ENCODE measurements around the gene TTC28. TPM values are rescaled to one million over a fixed set of nuclear protein-coding genes. Genes with fewer than 3 reads are reported as not detected.

Gene TTC28
- total RNA-seq, 1 donor from 2014 or later: 23.2 TPM

DNA sequence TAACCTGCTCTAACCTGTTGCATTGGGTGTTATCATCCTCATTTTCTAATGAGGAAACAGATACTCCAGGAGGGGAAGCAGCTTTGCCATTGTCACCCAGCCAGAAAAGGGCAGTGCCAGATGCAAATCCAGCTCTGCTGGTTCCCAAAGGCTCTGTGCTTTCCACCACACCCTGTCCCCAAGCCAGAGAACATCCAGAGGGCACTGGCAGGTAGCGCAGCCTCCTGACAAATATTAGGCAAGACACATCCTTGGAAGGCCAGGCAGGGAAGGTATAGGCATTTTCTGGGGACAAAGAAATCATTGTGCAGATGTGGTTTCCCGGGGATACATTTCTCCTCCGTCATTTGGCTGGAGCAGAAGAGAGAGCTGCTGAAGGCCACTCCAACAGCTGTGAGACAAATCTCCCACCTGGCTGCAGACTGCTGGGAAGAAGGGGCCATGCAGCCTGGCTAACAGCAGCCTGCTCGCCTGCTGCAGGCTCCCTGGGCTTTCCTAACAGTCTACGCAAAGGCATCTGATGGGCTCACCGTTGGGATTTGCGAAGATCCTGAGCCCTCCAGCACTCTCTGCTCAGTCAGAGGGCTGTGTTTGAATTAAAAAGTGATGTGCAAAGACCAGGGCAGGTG is 666.7 kb downstream of the TTC28 start:
- H3K36me3 ChIP-seq (ENCODE audit: insufficient read depth, low read length): no peaks in the 10 kb centered on the region
- peaks cover 8% of the 10 kb centered on the region for H3K4me1 ChIP-seq (ENCODE audit: insufficient read depth, low read length)
- no peak for DNase-seq (ENCODE audit: low read depth)
- H3K4me1 Mint-ChIP-seq (ENCODE audit: low read depth, unreplicated experiment): peaks cover 16% of the 10 kb centered on the region
- H3K4me3 ChIP-seq (ENCODE audit: insufficient read depth, low read depth, low read length): no peak overlapping the region
- no peak overlapping the region for H3K27ac Mint-ChIP-seq (ENCODE audit: unreplicated experiment)
- no peak for FAIRE-seq
- no peak overlapping the region for H3K27ac ChIP-seq (ENCODE audit: low read depth, low read length)
- H3K79me2 ChIP-seq (ENCODE audit: insufficient read depth, low read length): no peaks in the 10 kb centered on the region
- no peaks in the 10 kb centered on the region for H3K27me3 ChIP-seq (ENCODE audit: insufficient read depth, low read length)
- TF ChIP-seq, protein P1, sequence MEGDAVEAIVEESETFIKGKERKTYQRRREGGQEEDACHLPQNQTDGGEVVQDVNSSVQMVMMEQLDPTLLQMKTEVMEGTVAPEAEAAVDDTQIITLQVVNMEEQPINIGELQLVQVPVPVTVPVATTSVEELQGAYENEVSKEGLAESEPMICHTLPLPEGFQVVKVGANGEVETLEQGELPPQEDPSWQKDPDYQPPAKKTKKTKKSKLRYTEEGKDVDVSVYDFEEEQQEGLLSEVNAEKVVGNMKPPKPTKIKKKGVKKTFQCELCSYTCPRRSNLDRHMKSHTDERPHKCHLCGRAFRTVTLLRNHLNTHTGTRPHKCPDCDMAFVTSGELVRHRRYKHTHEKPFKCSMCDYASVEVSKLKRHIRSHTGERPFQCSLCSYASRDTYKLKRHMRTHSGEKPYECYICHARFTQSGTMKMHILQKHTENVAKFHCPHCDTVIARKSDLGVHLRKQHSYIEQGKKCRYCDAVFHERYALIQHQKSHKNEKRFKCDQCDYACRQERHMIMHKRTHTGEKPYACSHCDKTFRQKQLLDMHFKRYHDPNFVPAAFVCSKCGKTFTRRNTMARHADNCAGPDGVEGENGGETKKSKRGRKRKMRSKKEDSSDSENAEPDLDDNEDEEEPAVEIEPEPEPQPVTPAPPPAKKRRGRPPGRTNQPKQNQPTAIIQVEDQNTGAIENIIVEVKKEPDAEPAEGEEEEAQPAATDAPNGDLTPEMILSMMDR (IDR thresholded peaks at IDR 0.05; ENCODE audit: insufficient read depth, low read depth, low read length): no peak
- no peak for TF ChIP-seq EZH2 (IDR thresholded peaks at IDR 0.05; ENCODE audit: insufficient read depth, low read length)
- H3K4me3 Mint-ChIP-seq (ENCODE audit: unreplicated experiment): no peak overlapping the region
- no peaks in the 10 kb centered on the region for H4K20me1 ChIP-seq (ENCODE audit: insufficient read depth, low read length)
- H3K9ac ChIP-seq (ENCODE audit: low read length): no peak overlapping the region
- peaks cover 4% of the 10 kb centered on the region for H3K36me3 Mint-ChIP-seq (ENCODE audit: low read depth, unreplicated experiment)
- H2AFZ ChIP-seq (ENCODE audit: low read depth, low read length): no peak overlapping the region
- no peak overlapping the region for H3K4me2 ChIP-seq (ENCODE audit: low read length)
- H3K9me3 Mint-ChIP-seq (ENCODE audit: unreplicated experiment): no peaks in the 10 kb centered on the region
- H3K27me3 Mint-ChIP-seq (ENCODE audit: low read depth, unreplicated experiment): peaks cover 7% of the 10 kb centered on the region
- no peaks in the 10 kb centered on the region for H3K9me3 ChIP-seq (ENCODE audit: insufficient read depth, low read depth, low read length)

DNA sequence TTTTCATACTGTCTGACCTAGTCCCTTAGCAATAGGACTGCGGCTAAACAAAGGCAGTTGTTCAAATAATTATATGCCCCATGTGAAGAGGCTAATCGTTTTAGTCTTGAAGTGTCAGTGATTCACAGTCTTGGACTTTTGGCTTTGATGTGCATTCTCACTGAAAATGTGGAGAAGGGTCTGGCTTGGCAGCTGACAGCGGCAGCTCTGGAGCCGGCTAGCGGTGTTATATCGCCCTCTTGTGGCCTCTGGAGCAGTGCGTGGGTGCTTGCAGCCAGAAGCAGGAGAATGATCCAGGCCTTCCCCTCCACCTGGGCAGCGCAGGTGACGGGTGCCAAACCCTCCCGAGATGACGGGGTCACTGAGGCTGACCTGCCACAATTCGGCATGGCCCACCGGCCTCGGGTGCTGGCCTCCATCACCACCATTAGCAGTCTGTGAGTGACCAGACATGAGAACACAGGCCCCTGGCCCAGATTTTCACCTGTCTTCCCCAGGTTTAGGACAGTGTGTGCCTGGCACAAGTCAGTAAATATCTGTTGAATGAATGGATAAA is 670.3 kb downstream of the TTC28 start:
- no peaks in the 10 kb centered on the region for H3K79me2 ChIP-seq (ENCODE audit: insufficient read depth, low read length)
- H3K4me1 Mint-ChIP-seq (ENCODE audit: low read depth, unreplicated experiment): peaks cover 20% of the 10 kb centered on the region
- peak overlapping the region; percentile 78 for H3K27ac Mint-ChIP-seq (ENCODE audit: unreplicated experiment)
- peaks cover 4% of the 10 kb centered on the region for H3K27me3 Mint-ChIP-seq (ENCODE audit: low read depth, unreplicated experiment)
- H3K9me3 Mint-ChIP-seq (ENCODE audit: unreplicated experiment): peaks cover 2% of the 10 kb centered on the region
- peak overlapping the region; percentile 47 for H3K9ac ChIP-seq (ENCODE audit: low read length)
- no peaks in the 10 kb centered on the region for H3K27me3 ChIP-seq (ENCODE audit: insufficient read depth, low read length)
- no peak overlapping the region for H2AFZ ChIP-seq (ENCODE audit: low read depth, low read length)
- H3K9me3 ChIP-seq (ENCODE audit: insufficient read depth, low read depth, low read length): no peaks in the 10 kb centered on the region
- no peaks in the 10 kb centered on the region for H4K20me1 ChIP-seq (ENCODE audit: insufficient read depth, low read length)
- H3K4me1 ChIP-seq (ENCODE audit: insufficient read depth, low read length): peaks cover 21% of the 10 kb centered on the region
- H3K4me3 ChIP-seq (ENCODE audit: insufficient read depth, low read depth, low read length): no peak overlapping the region
- TF ChIP-seq, protein P1 (IDR thresholded peaks at IDR 0.05; ENCODE audit: insufficient read depth, low read depth, low read length): peak; percentile 97
- TF ChIP-seq EZH2 (IDR thresholded peaks at IDR 0.05; ENCODE audit: insufficient read depth, low read length): no peak
- H3K36me3 ChIP-seq (ENCODE audit: insufficient read depth, low read length): no peaks in the 10 kb centered on the region
- H3K27ac ChIP-seq (ENCODE audit: low read depth, low read length): peak overlapping the region; percentile 59
- DNase-seq (ENCODE audit: low read depth) (peak; percentile 92), FAIRE-seq (peak; percentile 66)
- peaks cover 3% of the 10 kb centered on the region for H3K36me3 Mint-ChIP-seq (ENCODE audit: low read depth, unreplicated experiment)
- no peak overlapping the region for H3K4me3 Mint-ChIP-seq (ENCODE audit: unreplicated experiment)
- H3K4me2 ChIP-seq (ENCODE audit: low read length): peak overlapping the region; percentile 47

DNA sequence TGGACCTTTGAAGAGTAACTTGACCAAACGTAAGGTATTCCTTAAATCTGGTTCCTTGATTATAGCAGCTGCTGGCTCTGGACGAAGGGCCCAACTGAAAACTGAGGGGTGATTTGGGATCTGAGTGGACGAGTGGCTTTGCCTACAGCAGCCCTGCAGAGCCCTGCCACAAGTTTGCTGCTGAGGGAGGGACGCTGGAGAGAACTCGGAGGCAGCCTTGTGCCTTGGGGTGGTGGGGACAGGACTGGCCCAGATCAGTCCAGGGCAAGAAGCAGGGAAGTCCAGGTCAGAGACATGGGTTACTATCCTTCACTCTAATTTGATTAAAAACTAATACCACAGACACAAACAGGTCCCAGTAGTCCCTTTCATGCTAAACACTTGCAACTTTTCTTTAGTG is 671.0 kb downstream of the TTC28 start:
- FAIRE-seq (no peak), DNase-seq (ENCODE audit: low read depth) (no peak)
- Mint-ChIP-seq H3K27me3 (ENCODE audit: low read depth, unreplicated experiment) (peaks cover 10% of the 10 kb centered on the region), H3K4me1 (ENCODE audit: low read depth, unreplicated experiment) (peaks cover 20% of the 10 kb centered on the region), H3K4me3 (ENCODE audit: unreplicated experiment) (no peak overlapping the region), H3K9me3 (ENCODE audit: unreplicated experiment) (peaks cover 2% of the 10 kb centered on the region), H3K36me3 (ENCODE audit: low read depth, unreplicated experiment) (peaks cover 3% of the 10 kb centered on the region), H3K27ac (ENCODE audit: unreplicated experiment) (peak overlapping the region; percentile 78)
- Histone ChIP-seq H3K4me1 (ENCODE audit: insufficient read depth, low read length) (peaks cover 21% of the 10 kb centered on the region), H4K20me1 (ENCODE audit: insufficient read depth, low read length) (no peaks in the 10 kb centered on the region), H3K36me3 (ENCODE audit: insufficient read depth, low read length) (no peaks in the 10 kb centered on the region), H3K9ac (ENCODE audit: low read length) (peak overlapping the region; percentile 47), H3K4me3 (ENCODE audit: insufficient read depth, low read depth, low read length) (no peak overlapping the region), H2AFZ (ENCODE audit: low read depth, low read length) (no peak overlapping the region), H3K4me2 (ENCODE audit: low read length) (peak overlapping the region; percentile 47), H3K27ac (ENCODE audit: low read depth, low read length) (peak overlapping the region; percentile 59), H3K27me3 (ENCODE audit: insufficient read depth, low read length) (no peaks in the 10 kb centered on the region), H3K9me3 (ENCODE audit: insufficient read depth, low read depth, low read length) (no peaks in the 10 kb centered on the region), H3K79me2 (ENCODE audit: insufficient read depth, low read length) (no peaks in the 10 kb centered on the region)
- no peak for TF ChIP-seq EZH2 (IDR thresholded peaks at IDR 0.05; ENCODE audit: insufficient read depth, low read length)
- TF ChIP-seq, protein P1 (IDR thresholded peaks at IDR 0.05; ENCODE audit: insufficient read depth, low read depth, low read length): no peak
